ENCODE results near the gene DHRSX.
"Not testable (repeated sequence)": the region's sequence is repeated elsewhere in the genome, so short reads cannot be mapped to it uniquely, and the experiment has no call there.

Gene DHRSX

DNA sequence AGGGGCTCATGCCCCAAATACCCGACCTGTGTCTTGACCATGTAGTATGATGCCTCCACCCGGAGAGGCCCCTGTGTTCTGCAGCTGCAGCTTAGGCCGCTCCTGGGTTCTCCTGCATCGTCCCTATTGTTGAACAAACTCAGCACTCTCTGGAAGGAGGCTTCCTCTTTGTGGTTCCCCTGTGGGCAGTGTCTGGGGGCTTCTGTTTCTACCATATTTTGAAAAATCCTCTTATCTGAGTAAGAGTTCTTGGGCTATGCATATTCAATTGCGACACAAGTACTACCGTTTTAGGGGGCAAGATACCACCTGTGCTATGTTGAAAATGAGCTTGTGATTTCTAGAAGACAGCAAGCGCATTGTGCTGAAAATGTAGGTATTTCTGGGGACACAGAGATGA is 276.6 kb downstream of the DHRSX start:
- H3K79me2 ChIP-seq (ENCODE audit: control insufficient read depth, low read length), result no peaks in the 10 kb centered on the region
- no peaks in the 10 kb centered on the region for H4K20me1 ChIP-seq (ENCODE audit: control insufficient read depth, insufficient read depth, low read depth, low read length)
- no peaks in the 10 kb centered on the region for H3K27me3 ChIP-seq (ENCODE audit: control insufficient read depth, low read length)
- H3K4me3 ChIP-seq (ENCODE audit: low read length), result no peak overlapping the region
- H3K4me1 ChIP-seq (ENCODE audit: control insufficient read depth, low read length), result no peaks in the 10 kb centered on the region
- H3K36me3 ChIP-seq (ENCODE audit: control insufficient read depth, low read length), result peaks cover 9% of the 10 kb centered on the region
- peaks cover 48% of the 10 kb centered on the region; the same call in 1 of the 2 replicates for H3K9me3 ChIP-seq (ENCODE audit: control insufficient read depth, insufficient read depth, low read length)
- H3K4me2 ChIP-seq (ENCODE audit: low read length), result no peak overlapping the region
- no peak overlapping the region for H3K27ac ChIP-seq (ENCODE audit: low read depth, low read length)
- H3F3A ChIP-seq (ENCODE audit: control insufficient read depth, insufficient read depth), result no peaks in the 10 kb centered on the region
- TF ChIP-seq, protein P1, sequence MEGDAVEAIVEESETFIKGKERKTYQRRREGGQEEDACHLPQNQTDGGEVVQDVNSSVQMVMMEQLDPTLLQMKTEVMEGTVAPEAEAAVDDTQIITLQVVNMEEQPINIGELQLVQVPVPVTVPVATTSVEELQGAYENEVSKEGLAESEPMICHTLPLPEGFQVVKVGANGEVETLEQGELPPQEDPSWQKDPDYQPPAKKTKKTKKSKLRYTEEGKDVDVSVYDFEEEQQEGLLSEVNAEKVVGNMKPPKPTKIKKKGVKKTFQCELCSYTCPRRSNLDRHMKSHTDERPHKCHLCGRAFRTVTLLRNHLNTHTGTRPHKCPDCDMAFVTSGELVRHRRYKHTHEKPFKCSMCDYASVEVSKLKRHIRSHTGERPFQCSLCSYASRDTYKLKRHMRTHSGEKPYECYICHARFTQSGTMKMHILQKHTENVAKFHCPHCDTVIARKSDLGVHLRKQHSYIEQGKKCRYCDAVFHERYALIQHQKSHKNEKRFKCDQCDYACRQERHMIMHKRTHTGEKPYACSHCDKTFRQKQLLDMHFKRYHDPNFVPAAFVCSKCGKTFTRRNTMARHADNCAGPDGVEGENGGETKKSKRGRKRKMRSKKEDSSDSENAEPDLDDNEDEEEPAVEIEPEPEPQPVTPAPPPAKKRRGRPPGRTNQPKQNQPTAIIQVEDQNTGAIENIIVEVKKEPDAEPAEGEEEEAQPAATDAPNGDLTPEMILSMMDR (IDR thresholded peaks at IDR 0.05; ENCODE audit: low read depth, low read length, poor library complexity, severe bottlenecking), result no peak
- TF ChIP-seq EZH2phosphoT487 (IDR thresholded peaks at IDR 0.05; ENCODE audit: borderline replicate concordance, low read length), result no peak
- H3K9me2 ChIP-seq (replicated peaks; ENCODE audit: control insufficient read depth, low read length), result no peaks in the 10 kb centered on the region

DNA sequence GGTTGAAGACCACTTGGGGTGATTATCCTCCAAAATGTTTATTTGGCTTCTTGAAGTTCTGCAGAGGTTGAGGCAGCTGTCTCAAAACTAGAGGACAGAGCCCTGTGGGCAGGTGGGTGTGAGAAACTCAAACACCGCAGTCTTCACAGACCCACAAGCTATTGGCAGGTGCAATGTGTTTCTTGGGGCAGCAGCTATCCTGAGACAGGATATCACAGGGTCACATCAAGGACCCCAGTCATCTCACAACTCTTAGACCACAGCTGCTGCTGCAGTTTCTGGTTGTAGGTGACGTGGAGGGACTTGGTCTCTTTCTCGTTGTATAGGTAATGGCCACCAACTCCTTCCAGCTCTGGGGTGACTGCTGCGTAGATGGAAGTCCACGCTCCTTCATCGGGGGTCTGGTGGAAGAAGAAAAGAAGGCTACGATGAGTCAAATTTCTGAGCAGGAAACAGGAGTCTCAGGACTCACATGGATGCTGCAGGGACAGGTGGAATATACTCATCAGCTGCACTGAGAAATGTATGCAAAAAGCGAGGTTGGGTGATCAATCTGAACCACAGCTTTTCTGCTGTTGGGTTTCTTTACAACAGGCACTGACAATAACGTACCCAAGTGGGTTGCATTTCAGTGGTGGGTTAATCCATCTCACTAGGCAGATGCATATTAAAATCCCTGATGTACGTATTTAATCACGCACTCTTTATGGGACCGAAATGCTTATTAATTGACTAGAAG is 279.8 kb downstream of the DHRSX start:
- H3K4me3 ChIP-seq (ENCODE audit: low read length), result no peak overlapping the region
- H3K9me3 ChIP-seq (ENCODE audit: control insufficient read depth, insufficient read depth, low read length), result peaks cover 39% of the 10 kb centered on the region; the same call in 1 of the 2 replicates
- no peaks in the 10 kb centered on the region for H3K9me2 ChIP-seq (replicated peaks; ENCODE audit: control insufficient read depth, low read length)
- no peaks in the 10 kb centered on the region for H3K27me3 ChIP-seq (ENCODE audit: control insufficient read depth, low read length)
- no peak overlapping the region for H3K4me2 ChIP-seq (ENCODE audit: low read length)
- no peaks in the 10 kb centered on the region for H3K4me1 ChIP-seq (ENCODE audit: control insufficient read depth, low read length)
- H3K79me2 ChIP-seq (ENCODE audit: control insufficient read depth, low read length), result no peaks in the 10 kb centered on the region
- no peaks in the 10 kb centered on the region for H4K20me1 ChIP-seq (ENCODE audit: control insufficient read depth, insufficient read depth, low read depth, low read length)
- no peaks in the 10 kb centered on the region for H3F3A ChIP-seq (ENCODE audit: control insufficient read depth, insufficient read depth)
- H3K36me3 ChIP-seq (ENCODE audit: control insufficient read depth, low read length), result peaks cover 9% of the 10 kb centered on the region
- no peak overlapping the region for H3K27ac ChIP-seq (ENCODE audit: low read depth, low read length)
- TF ChIP-seq, protein P1 (IDR thresholded peaks at IDR 0.05; ENCODE audit: low read depth, low read length, poor library complexity, severe bottlenecking), result no peak
- no peak for TF ChIP-seq EZH2phosphoT487 (IDR thresholded peaks at IDR 0.05; ENCODE audit: borderline replicate concordance, low read length)

DNA sequence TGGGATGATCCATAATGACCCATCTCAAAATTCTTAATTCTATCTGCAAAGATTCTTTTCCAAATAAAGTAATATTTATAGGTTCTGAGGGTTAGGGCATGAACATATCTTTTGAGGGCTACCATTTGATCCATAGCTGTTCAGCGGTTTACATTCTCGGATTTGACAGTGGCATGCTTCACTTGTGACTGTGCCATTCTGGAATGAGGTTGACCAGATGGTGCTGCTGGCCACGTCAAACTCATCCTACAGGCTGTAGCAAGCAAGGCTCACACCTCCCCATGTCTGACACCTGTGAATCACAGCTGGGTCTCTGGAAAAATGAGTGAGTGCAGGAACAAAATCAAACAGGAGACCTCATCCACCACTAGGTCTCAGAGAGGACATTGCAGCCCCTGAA is 280.5 kb downstream of the DHRSX start:
- no peak overlapping the region for H3K27ac ChIP-seq (ENCODE audit: low read depth, low read length)
- H3K27me3 ChIP-seq (ENCODE audit: control insufficient read depth, low read length), result no peaks in the 10 kb centered on the region
- no peaks in the 10 kb centered on the region for H4K20me1 ChIP-seq (ENCODE audit: control insufficient read depth, insufficient read depth, low read depth, low read length)
- H3K9me3 ChIP-seq (ENCODE audit: control insufficient read depth, insufficient read depth, low read length), result peaks cover 32% of the 10 kb centered on the region; the same call in 1 of the 2 replicates
- H3K79me2 ChIP-seq (ENCODE audit: control insufficient read depth, low read length), result no peaks in the 10 kb centered on the region
- no peaks in the 10 kb centered on the region for H3K4me1 ChIP-seq (ENCODE audit: control insufficient read depth, low read length)
- no peaks in the 10 kb centered on the region for H3K9me2 ChIP-seq (replicated peaks; ENCODE audit: control insufficient read depth, low read length)
- TF ChIP-seq EZH2phosphoT487 (IDR thresholded peaks at IDR 0.05; ENCODE audit: borderline replicate concordance, low read length), result no peak
- TF ChIP-seq, protein P1 (IDR thresholded peaks at IDR 0.05; ENCODE audit: low read depth, low read length, poor library complexity, severe bottlenecking), result no peak
- H3K4me3 ChIP-seq (ENCODE audit: low read length), result no peak overlapping the region
- H3K4me2 ChIP-seq (ENCODE audit: low read length), result no peak overlapping the region
- H3F3A ChIP-seq (ENCODE audit: control insufficient read depth, insufficient read depth), result no peaks in the 10 kb centered on the region
- peaks cover 9% of the 10 kb centered on the region for H3K36me3 ChIP-seq (ENCODE audit: control insufficient read depth, low read length)

DNA sequence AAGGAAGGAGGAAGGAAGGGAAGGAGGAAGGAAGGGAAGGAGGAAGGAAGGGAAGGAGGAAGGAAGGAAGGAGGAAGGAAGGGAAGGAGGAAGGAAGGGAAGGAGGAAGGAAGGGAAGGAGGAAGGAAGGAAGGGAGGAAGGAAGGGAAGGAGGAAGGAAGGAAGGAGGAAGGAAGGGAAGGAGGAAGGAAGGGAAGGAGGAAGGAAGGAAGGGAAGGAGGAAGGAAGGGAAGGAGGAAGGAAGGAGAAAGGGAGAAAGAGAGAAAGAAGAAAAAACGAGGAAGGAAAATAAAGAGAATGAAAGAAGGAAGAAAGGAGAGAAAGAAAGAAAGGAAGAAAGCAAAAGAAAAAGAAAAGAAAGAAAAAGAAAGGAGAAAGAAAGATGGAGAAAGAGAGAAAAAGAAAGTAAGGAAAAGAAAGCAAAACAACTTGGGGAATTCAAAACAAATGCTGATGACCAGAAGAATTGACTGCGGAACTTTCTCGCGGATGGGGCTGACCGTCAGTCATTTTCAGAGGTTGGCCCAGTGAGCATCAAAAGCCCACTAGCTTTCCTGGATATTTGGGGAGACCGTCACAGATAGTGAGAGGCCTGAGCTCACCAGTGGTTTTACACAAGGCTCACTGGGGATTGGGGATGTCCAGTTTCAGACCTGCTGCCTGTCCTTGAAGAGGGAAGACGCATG is 286.5 kb downstream of the DHRSX start:
- not testable (repeated sequence) for H3K27ac ChIP-seq (ENCODE audit: low read depth, low read length)

DNA sequence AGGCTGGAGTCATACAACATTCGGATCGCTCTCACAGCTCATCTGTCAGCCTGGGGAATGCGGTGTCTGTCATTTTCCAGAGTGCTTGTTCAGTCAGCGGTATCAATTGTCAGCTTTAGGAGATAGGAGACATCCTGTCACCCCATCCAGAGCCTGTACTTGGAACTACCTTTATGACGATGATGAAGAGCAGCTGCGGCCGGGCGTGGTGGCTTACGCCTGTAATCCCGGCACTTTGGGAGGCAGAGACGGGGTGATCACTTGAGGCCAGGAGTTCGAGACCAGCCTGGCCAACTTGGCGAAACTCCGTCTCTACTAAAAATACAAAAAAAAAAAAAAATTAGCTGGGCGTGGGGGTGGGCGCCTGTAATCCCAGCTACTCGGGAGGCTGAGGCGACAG is 289.1 kb downstream of the DHRSX start:
- not testable (repeated sequence) for H3K36me3 ChIP-seq (ENCODE audit: control insufficient read depth, low read length); H3K9me2 ChIP-seq (replicated peaks; ENCODE audit: control insufficient read depth, low read length); H3K27ac ChIP-seq (ENCODE audit: low read depth, low read length); H3K27me3 ChIP-seq (ENCODE audit: control insufficient read depth, low read length); H3K4me1 ChIP-seq (ENCODE audit: control insufficient read depth, low read length); H3K79me2 ChIP-seq (ENCODE audit: control insufficient read depth, low read length); H3F3A ChIP-seq (ENCODE audit: control insufficient read depth, insufficient read depth); H3K4me3 ChIP-seq (ENCODE audit: low read length); H4K20me1 ChIP-seq (ENCODE audit: control insufficient read depth, insufficient read depth, low read depth, low read length); H3K4me2 ChIP-seq (ENCODE audit: low read length)
- H3K9me3 ChIP-seq (ENCODE audit: control insufficient read depth, insufficient read depth, low read length), result peaks cover 23% of the 10 kb centered on the region

More for the DNA sequence above, 286.5 kb downstream of the DHRSX start:
- H3K9me3 ChIP-seq (ENCODE audit: control insufficient read depth, insufficient read depth, low read length), result peaks cover 30% of the 10 kb centered on the region
- not testable (repeated sequence) for H3K36me3 ChIP-seq (ENCODE audit: control insufficient read depth, low read length); H3K9me2 ChIP-seq (replicated peaks; ENCODE audit: control insufficient read depth, low read length); H3K79me2 ChIP-seq (ENCODE audit: control insufficient read depth, low read length); H3K4me3 ChIP-seq (ENCODE audit: low read length); H3F3A ChIP-seq (ENCODE audit: control insufficient read depth, insufficient read depth); H4K20me1 ChIP-seq (ENCODE audit: control insufficient read depth, insufficient read depth, low read depth, low read length); H3K4me1 ChIP-seq (ENCODE audit: control insufficient read depth, low read length); H3K4me2 ChIP-seq (ENCODE audit: low read length); H3K27me3 ChIP-seq (ENCODE audit: control insufficient read depth, low read length)
